ENCODE measurements around the gene CARD10. TPM values are rescaled to one million over a fixed set of nuclear protein-coding genes. Genes with fewer than 3 reads are reported as not detected.

Gene CARD10
- total RNA-seq, 1 donor from 2014 or later, result 1.5 TPM

DNA sequence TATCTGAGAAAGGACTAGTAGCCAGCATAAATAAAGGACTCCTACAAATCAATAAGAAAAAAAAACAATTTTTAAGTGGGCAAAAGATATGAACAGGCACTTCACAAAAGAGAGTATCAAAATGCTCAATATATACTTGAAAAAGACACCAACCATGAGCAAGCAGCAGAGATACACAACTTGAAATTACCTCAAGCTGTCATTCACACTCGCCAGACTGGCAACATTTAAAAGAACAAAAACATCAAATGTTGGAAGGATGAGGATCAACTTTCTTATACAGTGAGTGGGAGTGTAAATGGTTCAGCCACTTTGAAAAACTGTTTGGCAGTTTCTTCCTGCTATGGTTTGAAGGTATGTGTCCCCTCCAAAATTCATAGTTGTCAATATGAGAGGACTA lies 68.0 kb downstream of the CARD10 start:
- no peak overlapping the region for H2AFZ ChIP-seq (replicated peaks)
- Mint-ChIP-seq H3K4me1 (peaks cover 31% of the 10 kb centered on the region), H3K27ac (no peak overlapping the region), H3K4me3 (no peak overlapping the region), H3K36me3 (no peaks in the 10 kb centered on the region), H3K9me3 (no peaks in the 10 kb centered on the region), H3K27me3 (ENCODE audit: insufficient read depth, low read depth) (peaks cover 18% of the 10 kb centered on the region)
- H4K20me1 ChIP-seq (ENCODE audit: low read depth), result no peaks in the 10 kb centered on the region
- H3K4me3 ChIP-seq, result no peak overlapping the region
- no peaks in the 10 kb centered on the region for H3K79me2 ChIP-seq (ENCODE audit: low read depth)
- H3K27ac ChIP-seq, result no peak overlapping the region
- peaks cover 3% of the 10 kb centered on the region for H3K4me1 ChIP-seq
- no peak overlapping the region for H3K4me2 ChIP-seq
- H3K9ac ChIP-seq, result no peak overlapping the region
- H3F3A ChIP-seq (ENCODE audit: low read depth), result no peaks in the 10 kb centered on the region
- no peak for TF ChIP-seq EZH2phosphoT487 (IDR thresholded peaks at IDR 0.05)
- TF ChIP-seq, protein P1, sequence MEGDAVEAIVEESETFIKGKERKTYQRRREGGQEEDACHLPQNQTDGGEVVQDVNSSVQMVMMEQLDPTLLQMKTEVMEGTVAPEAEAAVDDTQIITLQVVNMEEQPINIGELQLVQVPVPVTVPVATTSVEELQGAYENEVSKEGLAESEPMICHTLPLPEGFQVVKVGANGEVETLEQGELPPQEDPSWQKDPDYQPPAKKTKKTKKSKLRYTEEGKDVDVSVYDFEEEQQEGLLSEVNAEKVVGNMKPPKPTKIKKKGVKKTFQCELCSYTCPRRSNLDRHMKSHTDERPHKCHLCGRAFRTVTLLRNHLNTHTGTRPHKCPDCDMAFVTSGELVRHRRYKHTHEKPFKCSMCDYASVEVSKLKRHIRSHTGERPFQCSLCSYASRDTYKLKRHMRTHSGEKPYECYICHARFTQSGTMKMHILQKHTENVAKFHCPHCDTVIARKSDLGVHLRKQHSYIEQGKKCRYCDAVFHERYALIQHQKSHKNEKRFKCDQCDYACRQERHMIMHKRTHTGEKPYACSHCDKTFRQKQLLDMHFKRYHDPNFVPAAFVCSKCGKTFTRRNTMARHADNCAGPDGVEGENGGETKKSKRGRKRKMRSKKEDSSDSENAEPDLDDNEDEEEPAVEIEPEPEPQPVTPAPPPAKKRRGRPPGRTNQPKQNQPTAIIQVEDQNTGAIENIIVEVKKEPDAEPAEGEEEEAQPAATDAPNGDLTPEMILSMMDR (IDR thresholded peaks at IDR 0.05), result no peak
- no peak for TF ChIP-seq EZH2 (IDR thresholded peaks at IDR 0.05)
- no peak for DNase-seq (ENCODE audit: low spot score)
- no peaks in the 10 kb centered on the region for H3K36me3 ChIP-seq
- H3K27me3 ChIP-seq, result no peaks in the 10 kb centered on the region
- H3K9me3 ChIP-seq (ENCODE audit: low read depth), result no peaks in the 10 kb centered on the region

DNA sequence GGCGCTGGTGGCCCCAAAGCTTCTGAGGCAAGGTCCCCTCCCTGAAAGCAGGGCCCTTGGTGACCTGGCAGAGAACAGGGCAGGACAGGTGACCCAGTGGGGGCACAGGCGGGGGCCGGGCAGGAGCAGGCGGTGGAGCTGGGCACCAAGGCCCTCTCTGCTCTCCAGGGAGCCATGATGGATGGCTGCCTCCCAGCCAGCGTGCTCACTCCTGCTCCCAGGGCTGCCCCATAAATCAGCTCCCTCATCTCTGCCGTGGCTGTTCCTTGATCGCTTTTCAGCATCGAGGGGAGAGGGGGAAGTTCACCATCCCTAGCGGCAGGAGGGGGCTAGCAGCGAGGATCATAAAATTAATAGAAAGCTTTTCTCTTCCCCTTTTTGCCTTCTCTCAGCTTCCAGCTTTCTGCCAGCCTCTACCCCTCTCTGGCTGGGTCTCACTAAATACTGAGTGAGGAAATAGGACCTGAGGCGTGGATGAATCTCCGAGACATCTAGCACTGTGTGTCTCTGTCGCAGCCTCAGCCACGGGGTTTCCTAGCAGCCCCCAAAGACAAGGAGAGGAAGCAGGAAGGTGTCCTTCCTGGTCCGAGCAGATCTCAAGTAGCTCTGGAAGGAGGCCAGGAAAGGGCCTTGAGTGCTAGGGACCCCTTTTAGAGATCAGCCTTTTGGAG lies 69.7 kb downstream of the CARD10 start:
- Histone ChIP-seq H3K36me3 (no peaks in the 10 kb centered on the region), H3K4me3 (no peak overlapping the region), H3F3A (ENCODE audit: low read depth) (no peaks in the 10 kb centered on the region), H3K79me2 (ENCODE audit: low read depth) (no peaks in the 10 kb centered on the region), H3K9ac (no peak overlapping the region), H3K27ac (no peak overlapping the region), H3K4me1 (no peaks in the 10 kb centered on the region), H3K9me3 (ENCODE audit: low read depth) (no peaks in the 10 kb centered on the region), H2AFZ (replicated peaks) (no peak overlapping the region), H3K4me2 (no peak overlapping the region), H4K20me1 (ENCODE audit: low read depth) (no peaks in the 10 kb centered on the region), H3K27me3 (no peaks in the 10 kb centered on the region)
- TF ChIP-seq, protein P1 (IDR thresholded peaks at IDR 0.05), result no peak
- TF ChIP-seq EZH2 (IDR thresholded peaks at IDR 0.05) (no peak), EZH2phosphoT487 (IDR thresholded peaks at IDR 0.05) (no peak)
- H3K4me3 Mint-ChIP-seq, result no peak overlapping the region
- H3K4me1 Mint-ChIP-seq, result peaks cover 16% of the 10 kb centered on the region
- H3K36me3 Mint-ChIP-seq, result no peaks in the 10 kb centered on the region
- DNase-seq (ENCODE audit: low spot score), result no peak
- H3K27ac Mint-ChIP-seq, result peak overlapping the region; percentile 72
- H3K27me3 Mint-ChIP-seq (ENCODE audit: insufficient read depth, low read depth), result peaks cover 18% of the 10 kb centered on the region
- no peaks in the 10 kb centered on the region for H3K9me3 Mint-ChIP-seq

DNA sequence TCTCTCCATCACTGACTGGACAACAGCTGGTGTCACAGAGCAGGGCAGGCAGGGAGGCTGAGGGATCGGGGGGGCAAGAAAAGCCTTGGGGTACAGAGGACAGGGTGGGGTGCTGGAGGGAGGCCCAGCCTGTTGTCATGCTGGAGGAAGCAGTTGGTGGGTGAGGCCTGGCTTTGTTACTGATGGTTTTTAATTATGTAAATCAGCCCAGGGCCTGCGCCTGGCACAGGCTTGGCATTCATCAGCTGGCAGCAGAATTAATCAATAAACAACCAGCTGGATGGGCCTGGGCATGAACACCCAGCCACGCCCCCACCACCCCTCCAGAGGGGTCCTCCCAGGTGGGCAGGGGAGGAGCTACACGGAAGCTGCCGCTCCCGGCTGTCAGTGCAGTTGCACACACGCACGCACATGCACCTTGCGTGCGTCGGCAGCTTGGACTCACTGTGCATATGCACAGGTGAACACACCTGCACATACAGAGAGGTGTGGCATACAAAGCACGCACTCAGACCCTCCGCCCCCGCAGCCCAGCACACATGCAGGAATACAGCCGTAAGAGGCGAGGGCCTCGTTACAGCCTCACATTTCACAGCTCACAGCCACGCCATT lies 70.6 kb downstream of the CARD10 start:
- Mint-ChIP-seq H3K27ac (no peak overlapping the region), H3K4me3 (peak overlapping the region; percentile 38), H3K36me3 (no peaks in the 10 kb centered on the region), H3K4me1 (peaks cover 16% of the 10 kb centered on the region), H3K27me3 (ENCODE audit: insufficient read depth, low read depth) (peaks cover 18% of the 10 kb centered on the region), H3K9me3 (no peaks in the 10 kb centered on the region)
- H3K4me1 ChIP-seq, result no peaks in the 10 kb centered on the region
- TF ChIP-seq EZH2phosphoT487 (IDR thresholded peaks at IDR 0.05) (no peak), EZH2 (IDR thresholded peaks at IDR 0.05) (no peak)
- TF ChIP-seq, protein P1 (IDR thresholded peaks at IDR 0.05), result no peak
- no peaks in the 10 kb centered on the region for H3F3A ChIP-seq (ENCODE audit: low read depth)
- H3K4me2 ChIP-seq, result no peak overlapping the region
- H3K79me2 ChIP-seq (ENCODE audit: low read depth), result no peaks in the 10 kb centered on the region
- H3K9me3 ChIP-seq (ENCODE audit: low read depth), result no peaks in the 10 kb centered on the region
- H3K27ac ChIP-seq, result no peak overlapping the region
- no peaks in the 10 kb centered on the region for H3K27me3 ChIP-seq
- no peak overlapping the region for H2AFZ ChIP-seq (replicated peaks)
- H3K36me3 ChIP-seq, result no peaks in the 10 kb centered on the region
- H4K20me1 ChIP-seq (ENCODE audit: low read depth), result no peaks in the 10 kb centered on the region
- no peak overlapping the region for H3K9ac ChIP-seq
- H3K4me3 ChIP-seq, result no peak overlapping the region
- DNase-seq (ENCODE audit: low spot score), result no peak

Measured in neural progenitor cell (in vitro differentiated cells).